GM13976 (cell line): ENCODE data around the gene BICC1.

Source experiments
- DNase-seq: peaks from one replicate; pipeline ENCODE4 v3.0.0; 2012; ENCODE audit warnings: low spot score
- CTCF ChIP-seq: IDR thresholded peaks from 2 replicates; pipeline ENCODE4 v1.5.1; 2012; ENCODE audit warnings: borderline replicate concordance, mild to moderate bottlenecking; ENCODE audit not compliant: insufficient read depth; ENCODE audit errors: extremely low read depth, missing control alignments, control extremely low read depth
- in situ Hi-C: fragments of 300-500 bp; cut with MboI; formaldehyde crosslinking; loops from one replicate; pipeline ENCODE4 v1.12.0; 2022; ENCODE audit warnings: low sequenced_read_pairs, mixed read lengths, inconsistent platforms; ENCODE audit not compliant: unreplicated experiment

Gene BICC1

GRCh38 chr10:58767652-58768051, 255.0 kb downstream of the BICC1 start:
- no peak for TF ChIP-seq CTCF
- in situ Hi-C loops: loop anchor here (25.0 kb wide), 1 partner anchor 455 kb away; no protein-coding TSS in a partner anchor

GRCh38 chr10:58771863-58772262, 259.2 kb downstream of the BICC1 start:
- TF ChIP-seq CTCF: no peak
- in situ Hi-C loops: loop anchor here (25.0 kb wide), 1 partner anchor 460 kb away; no protein-coding TSS in a partner anchor
- DNase-seq: no peak

More at GRCh38 chr10:58767652-58768051, 255.0 kb downstream of the BICC1 start:
- no peak for DNase-seq

GRCh38 chr10:58772758-58773157, 260.1 kb downstream of the BICC1 start:
- no peak for DNase-seq
- no peak for TF ChIP-seq CTCF
- in situ Hi-C loops: loop anchor here (25.0 kb wide), 1 partner anchor 460 kb away; no protein-coding TSS in a partner anchor

GRCh38 chr10:58773341-58773740, 260.7 kb downstream of the BICC1 start:
- no peak for TF ChIP-seq CTCF
- in situ Hi-C loops: loop anchor here (25.0 kb wide), 1 partner anchor 461 kb away; no protein-coding TSS in a partner anchor

GRCh38 chr10:58773944-58774343, 261.3 kb downstream of the BICC1 start:
- TF ChIP-seq CTCF: no peak
- in situ Hi-C loops: loop anchor here (25.0 kb wide), 1 partner anchor 462 kb away; no protein-coding TSS in a partner anchor
- no peak for DNase-seq

More at GRCh38 chr10:58773341-58773740, 260.7 kb downstream of the BICC1 start:
- no peak for DNase-seq

GRCh38 chr10:58775960-58776567, 263.4 kb downstream of the BICC1 start:
- TF ChIP-seq CTCF: no peak
- DNase-seq: no peak
- in situ Hi-C loops: loop anchor here (25.0 kb wide), 2 partner anchors 836 to 1036 kb away; no protein-coding TSS in a partner anchor
